Caco-2 (cell line): ENCODE results near the gene BFAR. TPM values are rescaled to one million over a fixed set of nuclear protein-coding genes. Genes with fewer than 3 reads are reported as not detected.
A peak's percentile ranks its signal among the peaks of the same experiment; 100 is the strongest.

Experiments
- BruUV-seq: library from RNA; stranded (reverse); fragments of 400-500 nt; replicated peaks from 2 replicates; lab custom pipeline; 2021; lab: Mats Ljungman, UMichigan
- CTCF ChIA-PET: fragments of 300-600 bp; sonication (Branson Sonifier 250); formaldehyde crosslinking; loops from one replicate; lab custom pipeline; 2022; ENCODE audit warnings: antibody characterized with exemption; lab: Charles Lee
- POLR2A ChIA-PET: fragments of 300-600 bp; sonication (Branson Sonifier 250); formaldehyde crosslinking; loops from one replicate; lab custom pipeline; 2022; ENCODE audit warnings: antibody characterized with exemption; lab: Charles Lee
- DNase-seq, 2 experiments: peaks; one replicate each; pipeline versions ENCODE4 v3.0.0 to v3.0.0-alpha.2; 2020 to 2022
- H3K27me3 ChIP-seq: replicated peaks from 2 replicates; pipeline ENCODE4 v1.6.0; 2011; ENCODE audit warnings: low read length; ENCODE audit not compliant: control insufficient read depth, insufficient read depth
- H3K36me3 ChIP-seq: 2 replicates; pipeline ENCODE4 v1.5.1; 2011; ENCODE audit warnings: low read length; ENCODE audit not compliant: control insufficient read depth, insufficient read depth
- H3K4me1 ChIP-seq: fragments of 250-450 bp; sonication (Bioruptor Pico); 2 replicates; pipeline ENCODE4 v1.5.1; 2020; ENCODE audit warnings: mild to moderate bottlenecking
- H3K4me3 ChIP-seq: 2 replicates; pipeline ENCODE4 v1.5.1; 2011; ENCODE audit warnings: low read depth, mild to moderate bottlenecking, control low read depth, low read length
- H3K9me3 ChIP-seq: fragments of 250-450 bp; sonication (Bioruptor Pico); 2 replicates; pipeline ENCODE4 v1.5.1; 2020; ENCODE audit warnings: mild to moderate bottlenecking, moderate library complexity
- H3K27ac Mint-ChIP-seq: one replicate; pipeline ENCODE4 v1.8.0; 2022; ENCODE audit warnings: mixed read lengths; ENCODE audit not compliant: unreplicated experiment
- H3K27me3 Mint-ChIP-seq: one replicate; pipeline ENCODE4 v1.8.0; 2022; ENCODE audit warnings: mixed read lengths; ENCODE audit not compliant: insufficient read depth, unreplicated experiment
- H3K36me3 Mint-ChIP-seq: one replicate; pipeline ENCODE4 v1.8.0; 2022; ENCODE audit warnings: mild to moderate bottlenecking, mixed read lengths; ENCODE audit not compliant: insufficient read depth, unreplicated experiment
- H3K4me1 Mint-ChIP-seq: one replicate; pipeline ENCODE4 v1.8.0; 2022; ENCODE audit warnings: low read depth, mixed read lengths; ENCODE audit not compliant: unreplicated experiment
- H3K4me3 Mint-ChIP-seq: one replicate; pipeline ENCODE4 v1.8.0; 2022; ENCODE audit warnings: mild to moderate bottlenecking, moderate library complexity, mixed read lengths; ENCODE audit not compliant: unreplicated experiment
- H3K9me3 Mint-ChIP-seq: one replicate; pipeline ENCODE4 v1.8.0; 2022; ENCODE audit warnings: mixed read lengths; ENCODE audit not compliant: unreplicated experiment
- intact Hi-C: fragments of 100-400 bp; cut with micrococcal nuclease; formaldehyde crosslinking; loops from one replicate; pipeline ENCODE4 v1.10.0; 2022; ENCODE audit not compliant: unreplicated experiment
- total RNA-seq: library from RNA; stranded (reverse); gene quantifications from 2 replicates; pipeline ENCODE4 v1.2.3, GENCODE V29; 2022
- TF ChIP-seq, protein P1 (sequence below), 2 experiments: fragments of 200-600 bp in 1 of 2; IDR thresholded peaks; 1 replicate in 1 of 2; 2 replicates in 1 of 2; pipeline versions ENCODE4 v1.5.1 to v1.8.0; 2011 to 2022; ENCODE audit warnings: antibody characterized with exemption in 1 of 2, control low read depth in 1 of 2, inconsistent platforms in 1 of 2, low read depth in 1 of 2, low read length in 1 of 2, mild to moderate bottlenecking in 1 of 2, moderate library complexity in 1 of 2; ENCODE audit not compliant: insufficient read depth in 1 of 2, severe bottlenecking in 1 of 2, unreplicated experiment in 1 of 2

BFAR gene
- total RNA-seq, 1 experiment from 2014 or later, result 42.7 TPM

DNA sequence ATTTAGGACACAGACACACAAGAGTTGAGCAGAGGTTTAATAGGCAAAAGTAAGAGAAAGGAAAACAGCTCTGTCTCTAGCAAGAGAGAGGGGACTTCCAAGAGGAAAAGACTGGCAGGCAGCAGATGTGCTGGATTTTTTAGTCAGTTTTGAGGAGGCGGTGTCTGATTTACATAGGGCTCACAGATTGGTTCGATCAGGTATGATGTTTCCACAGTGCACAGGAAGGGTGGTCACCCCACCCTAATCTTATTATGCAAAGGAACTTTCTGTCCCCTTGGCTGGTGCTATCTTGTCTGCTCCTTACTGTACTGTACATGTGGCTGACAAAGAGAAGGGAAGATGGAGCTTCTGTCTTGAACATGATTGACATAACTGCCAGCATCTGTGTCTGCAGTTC is 25.3 kb downstream of the BFAR start:
- CTCF ChIA-PET, result no interaction called here
- H3K9me3 Mint-ChIP-seq, result no peaks in the 10 kb centered on the region

DNA sequence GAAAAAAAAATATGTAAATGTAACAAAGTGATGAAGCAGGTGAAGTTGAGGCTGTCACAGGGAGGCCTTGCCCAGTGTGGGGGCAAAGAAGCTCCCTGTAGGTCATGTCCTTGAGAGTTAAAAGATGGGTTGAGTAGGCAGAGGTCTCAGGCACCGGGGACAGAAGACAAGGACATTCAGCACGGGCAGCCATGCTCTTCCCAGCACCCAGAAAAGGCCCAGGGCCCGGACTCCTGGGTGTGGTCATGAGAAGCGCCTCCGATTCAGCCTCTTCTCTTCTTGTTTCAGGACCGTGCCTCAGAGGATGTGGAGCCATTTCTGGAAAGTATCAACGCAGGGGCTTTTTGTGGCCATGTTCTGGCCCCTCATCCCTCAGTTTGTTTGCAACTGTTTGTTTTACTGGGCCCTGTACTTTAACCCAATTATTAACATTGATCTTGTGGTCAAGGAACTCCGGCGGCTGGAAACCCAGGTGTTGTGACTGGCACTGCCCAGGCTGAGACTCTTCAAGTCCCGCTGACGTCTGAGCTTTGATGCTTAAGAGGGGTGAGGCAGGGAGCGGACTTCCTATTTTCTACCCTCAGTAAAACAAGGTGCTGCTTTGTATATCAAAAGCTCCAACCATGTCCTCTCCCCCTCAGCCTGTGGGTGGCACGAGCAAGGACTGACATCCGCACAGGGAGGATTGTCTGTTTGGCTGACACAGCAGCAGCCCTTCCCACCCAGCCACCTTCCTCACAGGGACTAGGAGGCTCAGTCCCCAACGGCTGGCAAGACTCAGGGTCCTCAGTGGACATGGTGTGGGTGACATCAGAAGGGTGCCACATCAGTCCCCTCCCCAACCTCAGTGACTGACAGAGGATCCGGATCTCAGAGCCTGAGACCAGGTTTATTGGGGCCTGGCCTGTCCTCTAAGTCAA is 34.9 kb downstream of the BFAR start:
- no peaks in the 10 kb centered on the region for H3K9me3 Mint-ChIP-seq
- H3K36me3 Mint-ChIP-seq, result peaks cover 49% of the 10 kb centered on the region
- no peak overlapping the region for H3K4me3 ChIP-seq
- no peaks in the 10 kb centered on the region for H3K9me3 ChIP-seq
- peaks cover 2% of the 10 kb centered on the region for H3K36me3 ChIP-seq
- BruUV-seq, result no TSS peak
- no peak overlapping the region for H3K27ac Mint-ChIP-seq
- DNase-seq, result no peak
- ChIA-PET POLR2A (no interaction called here), CTCF (no interaction called here)
- H3K4me1 ChIP-seq, result no peaks in the 10 kb centered on the region
- TF ChIP-seq, protein P1, sequence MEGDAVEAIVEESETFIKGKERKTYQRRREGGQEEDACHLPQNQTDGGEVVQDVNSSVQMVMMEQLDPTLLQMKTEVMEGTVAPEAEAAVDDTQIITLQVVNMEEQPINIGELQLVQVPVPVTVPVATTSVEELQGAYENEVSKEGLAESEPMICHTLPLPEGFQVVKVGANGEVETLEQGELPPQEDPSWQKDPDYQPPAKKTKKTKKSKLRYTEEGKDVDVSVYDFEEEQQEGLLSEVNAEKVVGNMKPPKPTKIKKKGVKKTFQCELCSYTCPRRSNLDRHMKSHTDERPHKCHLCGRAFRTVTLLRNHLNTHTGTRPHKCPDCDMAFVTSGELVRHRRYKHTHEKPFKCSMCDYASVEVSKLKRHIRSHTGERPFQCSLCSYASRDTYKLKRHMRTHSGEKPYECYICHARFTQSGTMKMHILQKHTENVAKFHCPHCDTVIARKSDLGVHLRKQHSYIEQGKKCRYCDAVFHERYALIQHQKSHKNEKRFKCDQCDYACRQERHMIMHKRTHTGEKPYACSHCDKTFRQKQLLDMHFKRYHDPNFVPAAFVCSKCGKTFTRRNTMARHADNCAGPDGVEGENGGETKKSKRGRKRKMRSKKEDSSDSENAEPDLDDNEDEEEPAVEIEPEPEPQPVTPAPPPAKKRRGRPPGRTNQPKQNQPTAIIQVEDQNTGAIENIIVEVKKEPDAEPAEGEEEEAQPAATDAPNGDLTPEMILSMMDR (IDR thresholded peaks at IDR 0.05; ENCODE audit: insufficient read depth in 1 of 2, low read depth in 1 of 2, low read length in 1 of 2, severe bottlenecking in 1 of 2, unreplicated experiment in 1 of 2), result no peak
- no peaks in the 10 kb centered on the region for H3K4me1 Mint-ChIP-seq
- no peak overlapping the region for H3K4me3 Mint-ChIP-seq
- intact Hi-C loops, result no loop called here
- no peaks in the 10 kb centered on the region for H3K27me3 ChIP-seq
- no peaks in the 10 kb centered on the region for H3K27me3 Mint-ChIP-seq

More for the DNA sequence above, 25.3 kb downstream of the BFAR start:
- Mint-ChIP-seq H3K4me1 (no peaks in the 10 kb centered on the region), H3K27me3 (no peaks in the 10 kb centered on the region), H3K36me3 (peaks cover 48% of the 10 kb centered on the region), H3K27ac (no peak overlapping the region), H3K4me3 (no peak overlapping the region)
- POLR2A ChIA-PET, result no interaction called here
- H3K9me3 ChIP-seq, result no peaks in the 10 kb centered on the region
- H3K27me3 ChIP-seq, result no peaks in the 10 kb centered on the region
- peak in 1 of 2 experiments; percentile 7 for DNase-seq
- H3K36me3 ChIP-seq, result no peaks in the 10 kb centered on the region
- no TSS peak for BruUV-seq
- peaks cover 13% of the 10 kb centered on the region for H3K4me1 ChIP-seq
- no peak overlapping the region for H3K4me3 ChIP-seq
- TF ChIP-seq, protein P1 (IDR thresholded peaks at IDR 0.05; ENCODE audit: insufficient read depth in 1 of 2, low read depth in 1 of 2, low read length in 1 of 2, severe bottlenecking in 1 of 2, unreplicated experiment in 1 of 2), result no peak
- intact Hi-C loops, result no loop called here

DNA sequence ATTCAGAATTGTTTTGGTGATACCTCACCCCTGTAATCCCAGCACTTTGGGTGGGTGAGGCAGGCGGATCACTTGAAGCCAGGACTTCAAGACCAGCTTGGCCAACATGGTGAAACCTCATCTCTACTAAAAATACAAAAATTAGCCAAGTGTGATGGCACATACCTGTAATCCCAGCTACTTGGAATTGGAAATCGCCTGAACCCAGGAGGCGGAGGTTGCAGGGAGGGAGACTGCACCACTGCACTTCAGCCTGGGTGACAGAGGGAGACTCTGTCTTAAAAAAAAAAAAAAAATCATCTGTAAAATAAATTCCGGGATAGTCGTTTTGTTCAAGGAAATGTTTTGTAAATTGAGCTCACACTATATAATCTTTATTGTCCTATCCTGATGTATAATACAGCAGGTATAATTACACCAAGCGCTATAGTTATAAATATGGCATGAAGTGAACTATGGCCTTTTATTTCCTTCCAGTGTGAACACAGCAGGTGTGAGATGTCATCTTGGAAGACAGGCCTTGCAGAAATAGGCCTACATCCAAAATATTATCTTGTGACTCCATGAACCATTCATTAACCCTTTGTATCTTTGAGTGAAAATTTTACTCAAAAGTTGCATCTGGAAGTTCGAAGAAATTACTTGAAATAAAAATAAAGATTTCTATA is 35.9 kb downstream of the BFAR start:
- intact Hi-C loops, result no loop called here
- H3K36me3 Mint-ChIP-seq, result peaks cover 41% of the 10 kb centered on the region
- Histone ChIP-seq H3K36me3 (peaks cover 2% of the 10 kb centered on the region), H3K4me3 (no peak overlapping the region), H3K4me1 (no peaks in the 10 kb centered on the region), H3K27me3 (no peaks in the 10 kb centered on the region), H3K9me3 (no peaks in the 10 kb centered on the region)
- TF ChIP-seq, protein P1 (IDR thresholded peaks at IDR 0.05; ENCODE audit: insufficient read depth in 1 of 2, low read depth in 1 of 2, low read length in 1 of 2, severe bottlenecking in 1 of 2, unreplicated experiment in 1 of 2), result no peak
- TSS peak; percentile 29 for BruUV-seq
- ChIA-PET CTCF (no interaction called here), POLR2A (interaction anchor here (0.6 kb wide), 1 partner anchor 33 kb away, joined by 8 read pairs; no protein-coding TSS in a partner anchor)
- no peaks in the 10 kb centered on the region for H3K9me3 Mint-ChIP-seq
- H3K27me3 Mint-ChIP-seq, result no peaks in the 10 kb centered on the region
- DNase-seq, result no peak
- no peak overlapping the region for H3K4me3 Mint-ChIP-seq
- H3K27ac Mint-ChIP-seq, result no peak overlapping the region
- no peaks in the 10 kb centered on the region for H3K4me1 Mint-ChIP-seq
